Measurements from ENCODE around the gene PPTC7. TPM values are rescaled to one million over a fixed set of nuclear protein-coding genes. Genes with fewer than 3 reads are reported as not detected.

The PPTC7 gene
- total and polyA plus RNA-seq, 10 of the 15 experiments (the other 5 are each of a cell fraction or from before 2014, with no cell fraction given): 4.0 to 69.6 (median 12.3) TPM

GRCh38 chr12:110613771-110614684 is 30.9 kb upstream of the PPTC7 start, which contains the start of gene TCTN1 (continued):
- TF ChIP-seq SPI1 (IDR thresholded peaks at IDR 0.05; ENCODE audit: borderline replicate concordance, insufficient read depth, low read depth, low read length) (no peak), BRCA1 (IDR thresholded peaks at IDR 0.05; ENCODE audit: low read depth, low read length) (peak; percentile 67), CREB1 (IDR thresholded peaks at IDR 0.05; ENCODE audit: low read depth) (peak; percentile 27; the same call in 1 of the 2 replicates), SMC3 (IDR thresholded peaks at IDR 0.05; ENCODE audit: borderline replicate concordance, low read length) (0 out of 2 replicates have a peak, but pooled peaks have one; percentile 4), ZBTB33 (IDR thresholded peaks at IDR 0.05) (no peak), RELB (IDR thresholded peaks at IDR 0.05; ENCODE audit: low read depth) (no peak), MEF2A (IDR thresholded peaks at IDR 0.05; ENCODE audit: insufficient read depth, low read depth, low read length) (no peak), NBN (IDR thresholded peaks at IDR 0.05) (peak; percentile 78; the same call in 1 of the 2 replicates), NFXL1 (IDR thresholded peaks at IDR 0.05; ENCODE audit: borderline replicate concordance) (no peak), ATF7 (IDR thresholded peaks at IDR 0.05; ENCODE audit: low read depth) (no peak), ZBTB11 (CRISPR knock-in tag; IDR thresholded peaks at IDR 0.05) (no peak), NR2C1 (IDR thresholded peaks at IDR 0.05) (no peak), CBFB (IDR thresholded peaks at IDR 0.05; ENCODE audit: low read depth) (no peak), ASH2L (IDR thresholded peaks at IDR 0.05; ENCODE audit: borderline replicate concordance, low read depth) (no peak), SMAD1 (IDR thresholded peaks at IDR 0.05; ENCODE audit: low read depth, partially characterized antibody) (peak; percentile 48), ZZZ3 (IDR thresholded peaks at IDR 0.05; ENCODE audit: control insufficient read depth, insufficient read length, low read depth) (no peak), GABPA (IDR thresholded peaks at IDR 0.05; ENCODE audit: low read depth) (no peak), USF2 (IDR thresholded peaks at IDR 0.05; ENCODE audit: borderline replicate concordance, low read depth, low read length) (no peak), ETV6 (conservative IDR thresholded peaks at IDR 0.05 in 1 of 2, IDR thresholded peaks at IDR 0.05 in 1 of 2; ENCODE audit: borderline replicate concordance in 1 of 2, low read depth in 1 of 2) (no peak; a peak in 1 of 4 replicates), BMI1 (IDR thresholded peaks at IDR 0.05; ENCODE audit: borderline replicate concordance) (peak; percentile 95), ZNF622 (IDR thresholded peaks at IDR 0.05) (no peak), ZNF24 (IDR thresholded peaks at IDR 0.05) (peak; percentile 54; the same call in 1 of the 2 replicates)

All from GM12878 (cell line).